Astrocyte of the spinal cord (primary cell): ENCODE data around the gene GDF9.

ENCODE experiments used
- DNase-seq: peaks from one replicate; pipeline ENCODE4 v3.0.0; 2011; ENCODE audit warnings: low read depth, low spot score
- H3K4me3 ChIP-seq: 2 replicates; pipeline ENCODE4 v1.5.1; 2011; ENCODE audit warnings: low read depth, mild to moderate bottlenecking, low read length, moderate library complexity
- in situ Hi-C: cut with HindIII; loops from 2 replicates; pipeline ENCODE4 v1.10.0; 2017; ENCODE audit warnings: low sequenced_read_pairs
- TF ChIP-seq, protein P1 (sequence below): IDR thresholded peaks from 2 replicates; pipeline ENCODE4 v1.5.1; 2012; ENCODE audit warnings: low read depth, mild to moderate bottlenecking, low read length, inconsistent platforms

The GDF9 gene

DNA sequence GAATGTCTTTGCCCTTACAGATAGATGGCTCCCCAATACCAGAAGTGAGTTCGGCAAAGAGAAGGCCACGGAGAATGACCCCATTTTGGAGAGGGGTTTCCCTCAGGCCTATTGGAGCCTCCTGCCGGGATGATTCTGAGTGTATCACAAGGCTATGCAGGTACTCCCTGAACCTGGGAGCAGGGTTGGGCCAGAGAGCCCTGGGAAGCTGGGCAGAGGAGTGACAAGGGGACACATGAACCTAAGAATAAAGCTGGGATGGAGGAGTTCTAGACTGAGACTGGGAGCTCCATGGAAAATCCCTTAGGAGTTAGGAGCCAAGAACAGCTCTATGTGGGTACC is 7.6 kb upstream of the GDF9 start:
- TF ChIP-seq, protein P1, sequence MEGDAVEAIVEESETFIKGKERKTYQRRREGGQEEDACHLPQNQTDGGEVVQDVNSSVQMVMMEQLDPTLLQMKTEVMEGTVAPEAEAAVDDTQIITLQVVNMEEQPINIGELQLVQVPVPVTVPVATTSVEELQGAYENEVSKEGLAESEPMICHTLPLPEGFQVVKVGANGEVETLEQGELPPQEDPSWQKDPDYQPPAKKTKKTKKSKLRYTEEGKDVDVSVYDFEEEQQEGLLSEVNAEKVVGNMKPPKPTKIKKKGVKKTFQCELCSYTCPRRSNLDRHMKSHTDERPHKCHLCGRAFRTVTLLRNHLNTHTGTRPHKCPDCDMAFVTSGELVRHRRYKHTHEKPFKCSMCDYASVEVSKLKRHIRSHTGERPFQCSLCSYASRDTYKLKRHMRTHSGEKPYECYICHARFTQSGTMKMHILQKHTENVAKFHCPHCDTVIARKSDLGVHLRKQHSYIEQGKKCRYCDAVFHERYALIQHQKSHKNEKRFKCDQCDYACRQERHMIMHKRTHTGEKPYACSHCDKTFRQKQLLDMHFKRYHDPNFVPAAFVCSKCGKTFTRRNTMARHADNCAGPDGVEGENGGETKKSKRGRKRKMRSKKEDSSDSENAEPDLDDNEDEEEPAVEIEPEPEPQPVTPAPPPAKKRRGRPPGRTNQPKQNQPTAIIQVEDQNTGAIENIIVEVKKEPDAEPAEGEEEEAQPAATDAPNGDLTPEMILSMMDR = no peak
- in situ Hi-C loops = no loop called here
- no peak for DNase-seq
- no peak overlapping the region for H3K4me3 ChIP-seq

DNA sequence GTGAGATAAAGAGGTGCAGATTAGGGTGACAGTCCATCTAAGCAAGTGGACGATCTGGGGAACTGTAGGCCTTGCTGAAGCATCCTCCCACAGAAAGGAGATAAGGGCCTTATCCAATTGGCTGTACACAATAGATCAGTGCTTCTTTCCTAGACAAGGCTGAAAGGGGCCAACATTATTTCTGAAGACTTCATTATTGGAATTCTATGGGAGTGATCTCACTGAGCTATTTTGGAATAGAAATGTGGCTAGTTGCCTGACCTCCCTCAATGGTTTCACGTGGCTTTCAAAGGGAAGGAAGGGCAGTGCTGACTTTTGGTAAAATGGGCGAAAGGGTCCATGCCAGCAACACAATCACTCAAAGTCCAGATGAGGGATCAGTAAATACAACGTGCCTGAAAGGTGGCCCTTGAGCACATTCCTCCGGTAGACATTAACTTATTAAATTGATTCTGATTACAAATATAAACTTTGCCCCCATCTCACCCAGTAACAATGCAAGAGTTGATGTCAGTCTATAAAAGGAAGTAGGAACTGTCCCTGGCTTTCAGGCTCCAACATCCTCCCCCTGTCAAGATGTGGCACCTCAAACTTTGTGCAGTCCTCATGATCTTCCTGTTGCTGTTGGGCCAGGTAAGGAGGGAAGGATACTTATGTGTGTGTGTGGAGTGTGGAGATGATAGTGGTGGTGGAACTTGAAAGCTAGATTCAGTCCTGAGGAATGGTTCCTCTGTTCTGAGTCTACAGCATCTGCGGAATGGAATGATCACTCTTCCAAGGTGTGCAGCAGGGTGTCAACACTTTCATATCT is 7.1 kb upstream of the GDF9 start, which contains the start of gene LEAP2:
Gene LEAP2 (plus strand): TSS at position 550 of the 811 bp plus-strand sequence. CDS start 27 bp downstream, at position 577.
- in situ Hi-C loops = no loop called here
- TF ChIP-seq, protein P1 = no peak
- no peak for DNase-seq

DNA sequence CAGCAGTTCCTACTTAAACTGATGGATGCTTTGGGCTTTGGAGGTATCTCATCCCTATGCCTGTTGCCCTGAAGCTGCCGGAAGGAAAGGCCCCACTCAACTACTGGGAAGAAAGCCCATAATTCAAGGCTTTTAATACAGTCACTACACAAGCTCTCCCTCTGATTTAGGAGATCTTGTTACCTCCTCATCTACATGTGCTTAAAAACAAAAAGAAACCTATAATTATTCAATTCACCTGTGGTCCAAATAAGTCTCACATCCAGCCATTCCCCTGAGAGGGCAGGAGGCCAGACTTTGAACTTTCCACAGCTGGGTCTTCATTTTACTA is 6.5 kb upstream of the GDF9 start:
- in situ Hi-C loops = no loop called here
- TF ChIP-seq, protein P1 = no peak
- DNase-seq = no peak
- H3K4me3 ChIP-seq = no peak overlapping the region

More for the DNA sequence above, 7.1 kb upstream of the GDF9 start, which contains the start of gene LEAP2:
- no peak within 1 kb of the TSS for H3K4me3 ChIP-seq

DNA sequence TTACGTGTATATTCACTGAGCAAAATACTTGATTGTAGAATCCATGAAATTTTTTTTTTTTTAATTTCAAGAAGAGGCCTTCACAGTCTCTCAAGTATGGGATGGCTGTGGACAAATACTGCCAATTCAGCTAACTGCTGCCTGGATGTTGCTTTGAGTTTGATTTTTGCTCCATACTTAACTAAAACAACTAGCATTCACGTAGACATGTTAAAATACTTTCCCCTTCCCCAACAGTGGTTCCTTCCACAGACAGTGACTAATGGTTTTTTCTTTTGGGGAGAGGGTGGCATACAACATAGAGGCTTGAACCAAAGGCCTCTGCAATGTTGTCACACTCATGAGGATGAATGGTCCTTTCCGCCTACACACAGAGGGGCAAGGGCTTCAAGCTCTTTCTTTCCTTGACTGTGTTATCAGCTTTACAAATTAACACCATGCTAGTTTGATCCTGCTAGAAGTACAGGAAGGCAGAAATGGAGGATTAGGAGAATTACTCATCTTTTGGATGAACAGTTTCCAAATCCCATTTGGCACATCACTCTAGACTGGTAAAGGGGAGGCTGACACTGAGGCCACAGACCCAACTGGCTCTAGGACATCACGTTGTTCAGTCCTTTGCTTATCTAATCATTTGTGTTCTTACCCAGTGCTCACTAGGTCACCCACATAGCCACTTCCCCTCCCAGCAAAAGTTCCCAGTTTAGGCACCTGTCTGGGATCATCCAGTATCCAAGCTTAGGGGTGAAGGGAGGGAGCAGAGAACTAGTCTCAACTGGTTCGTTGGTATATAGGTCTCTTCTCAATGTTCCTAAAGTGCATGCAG is 5.4 kb upstream of the GDF9 start:
- in situ Hi-C loops = no loop called here
- TF ChIP-seq, protein P1 = no peak
- DNase-seq = no peak
- H3K4me3 ChIP-seq = no peak overlapping the region

DNA sequence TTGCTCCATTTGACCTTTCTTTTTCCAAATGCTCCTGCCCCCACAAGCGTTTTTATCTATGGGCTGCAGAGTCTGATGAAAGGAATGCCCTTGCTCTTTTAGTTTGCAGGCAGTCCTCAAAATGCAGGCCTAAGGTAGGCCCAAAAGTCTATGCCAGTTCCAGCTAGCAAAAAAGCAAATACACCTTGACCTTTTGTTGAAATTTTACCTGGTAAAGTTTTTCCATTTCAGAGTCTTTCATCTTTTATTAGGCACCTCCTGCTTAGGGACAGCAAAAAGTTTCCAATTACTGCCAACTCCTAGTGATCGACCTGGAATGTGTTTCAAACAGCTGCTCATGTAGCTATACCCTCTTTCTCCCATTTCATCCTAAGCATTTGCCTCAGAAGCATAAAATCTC is 4.5 kb upstream of the GDF9 start:
- TF ChIP-seq, protein P1 = no peak
- in situ Hi-C loops = no loop called here
- DNase-seq = no peak
- H3K4me3 ChIP-seq = no peak overlapping the region

DNA sequence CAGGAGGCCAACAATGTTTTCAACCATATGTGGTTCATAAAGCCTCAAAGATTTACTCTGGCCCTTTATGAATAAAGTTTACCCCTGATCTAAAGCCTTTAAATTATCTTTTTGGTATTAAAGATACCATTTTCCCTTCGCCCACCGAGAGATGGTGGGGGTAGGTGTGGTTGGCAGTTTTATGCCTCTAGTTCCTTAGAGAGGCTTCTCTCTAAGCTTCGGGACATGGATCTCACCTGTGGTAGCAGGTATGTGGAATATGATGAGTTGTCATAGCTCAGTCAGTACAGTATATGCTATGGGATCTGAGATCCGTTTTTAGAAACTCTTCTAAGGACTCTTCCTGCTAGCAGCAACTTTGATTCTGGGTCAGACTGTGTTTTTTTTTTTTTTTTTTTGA is 2.5 kb upstream of the GDF9 start:
- in situ Hi-C loops = no loop called here
- TF ChIP-seq, protein P1 = no peak
- H3K4me3 ChIP-seq = no peak overlapping the region
- DNase-seq = no peak
